Measurements from ENCODE around the gene RALGAPA2. TPM values are rescaled to one million over a fixed set of nuclear protein-coding genes. Genes with fewer than 3 reads are reported as not detected.
A peak's percentile ranks its signal among the peaks of the same experiment; 100 is the strongest.

The RALGAPA2 gene
- total and polyA plus RNA-seq, 5 donors from 2014 or later, result 4.7 to 28.8 (median 6.2) TPM

GRCh38 chr20:20404633-20405032, 307.8 kb downstream of the RALGAPA2 start:
- DNase-seq (peak in 1 of 3 donors; percentile 12), ATAC-seq (ENCODE audit: low read depth in 2 of 2) (no peak)
- peaks cover 0 to 2% (median 0%) of the 10 kb centered on the region in 7 donors for H3K9me3 Mint-ChIP-seq
- peaks cover 0 to 3% (median 0%) of the 10 kb centered on the region in 4 donors for H3K4me1 Mint-ChIP-seq
- Histone ChIP-seq H3K4me1 (ENCODE audit: control insufficient read depth, insufficient read depth, low read length, poor library complexity, severe bottlenecking) (no peaks in the 10 kb centered on the region), H3K27me3 (ENCODE audit: control insufficient read depth, insufficient read depth, low read length) (no peaks in the 10 kb centered on the region), H3K4me3 (ENCODE audit: low read depth, low read length) (no peak overlapping the region), H3K36me3 (ENCODE audit: control insufficient read depth, insufficient read depth, low read length) (no peaks in the 10 kb centered on the region), H3K9me3 (ENCODE audit: control insufficient read depth in 2 of 2, low read length in 2 of 2) (no peaks in the 10 kb centered on the region), H3K27ac (ENCODE audit: insufficient read depth, low read length, poor library complexity, severe bottlenecking) (no peak overlapping the region)
- H3K27me3 Mint-ChIP-seq, result no peaks in the 10 kb centered on the region
- peaks cover 23% of the 10 kb centered on the region for H3K36me3 Mint-ChIP-seq
- H3K4me3 Mint-ChIP-seq, result no peak overlapping the region
- H3K27ac Mint-ChIP-seq, result no peak overlapping the region

- Mint-ChIP-seq H3K9me3 (peaks cover 0 to 2% (median 0%) of the 10 kb centered on the region in 7 donors), H3K27me3 (no peaks in the 10 kb centered on the region), H3K36me3 (peaks cover 28% of the 10 kb centered on the region), H3K4me3 (no peak overlapping the region), H3K4me1 (peaks cover 0 to 3% (median 0%) of the 10 kb centered on the region in 4 donors), H3K27ac (peak overlapping the region in 1 of 3 donors; percentile 35)
- no peak overlapping the region for H3K4me3 ChIP-seq (ENCODE audit: low read depth, low read length)
- H3K27ac ChIP-seq (ENCODE audit: insufficient read depth, low read length, poor library complexity, severe bottlenecking), result no peak overlapping the region
- no peaks in the 10 kb centered on the region for H3K36me3 ChIP-seq (ENCODE audit: control insufficient read depth, insufficient read depth, low read length)
- H3K27me3 ChIP-seq (ENCODE audit: control insufficient read depth, insufficient read depth, low read length), result no peaks in the 10 kb centered on the region
- ATAC-seq (ENCODE audit: low read depth in 2 of 2) (no peak), DNase-seq (no peak)
- H3K4me1 ChIP-seq (ENCODE audit: control insufficient read depth, insufficient read depth, low read length, poor library complexity, severe bottlenecking), result no peaks in the 10 kb centered on the region
- H3K9me3 ChIP-seq (ENCODE audit: control insufficient read depth in 2 of 2, low read length in 2 of 2), result no peaks in the 10 kb centered on the region
These were observed 310.5 kb downstream of the RALGAPA2 start for GRCh38 chr20:20401991-20402390.

GRCh38 chr20:20399531-20400500, 312.6 kb downstream of the RALGAPA2 start:
- no peaks in the 10 kb centered on the region for H3K27me3 Mint-ChIP-seq
- H3K4me1 ChIP-seq (ENCODE audit: control insufficient read depth, insufficient read depth, low read length, poor library complexity, severe bottlenecking), result no peaks in the 10 kb centered on the region
- H3K4me3 ChIP-seq (ENCODE audit: low read depth, low read length), result no peak overlapping the region
- H3K27me3 ChIP-seq (ENCODE audit: control insufficient read depth, insufficient read depth, low read length), result no peaks in the 10 kb centered on the region
- no peaks in the 10 kb centered on the region for H3K36me3 ChIP-seq (ENCODE audit: control insufficient read depth, insufficient read depth, low read length)
- peaks cover 26% of the 10 kb centered on the region for H3K36me3 Mint-ChIP-seq
- no peak overlapping the region for H3K27ac ChIP-seq (ENCODE audit: insufficient read depth, low read length, poor library complexity, severe bottlenecking)
- ATAC-seq (ENCODE audit: low read depth in 2 of 2), result no peak
- H3K4me1 Mint-ChIP-seq, result no peaks in the 10 kb centered on the region
- DNase-seq, result no peak
- no peak overlapping the region for H3K4me3 Mint-ChIP-seq
- peaks cover 0 to 2% (median 0%) of the 10 kb centered on the region in 7 donors for H3K9me3 Mint-ChIP-seq
- no peaks in the 10 kb centered on the region for H3K9me3 ChIP-seq (ENCODE audit: control insufficient read depth in 2 of 2, low read length in 2 of 2)
- H3K27ac Mint-ChIP-seq, result no peak overlapping the region

GRCh38 chr20:20398123-20398522, 314.3 kb downstream of the RALGAPA2 start:
- Mint-ChIP-seq H3K27me3 (no peaks in the 10 kb centered on the region), H3K27ac (no peak overlapping the region), H3K4me3 (no peak overlapping the region), H3K36me3 (peaks cover 33% of the 10 kb centered on the region), H3K4me1 (no peaks in the 10 kb centered on the region), H3K9me3 (no peaks in the 10 kb centered on the region)
- ATAC-seq (ENCODE audit: low read depth in 2 of 2) (no peak), DNase-seq (no peak)
- Histone ChIP-seq H3K36me3 (ENCODE audit: control insufficient read depth, insufficient read depth, low read length) (peaks cover under 1% of the 10 kb centered on the region), H3K27me3 (ENCODE audit: control insufficient read depth, insufficient read depth, low read length) (no peaks in the 10 kb centered on the region), H3K27ac (ENCODE audit: insufficient read depth, low read length, poor library complexity, severe bottlenecking) (no peak overlapping the region), H3K4me3 (ENCODE audit: low read depth, low read length) (no peak overlapping the region), H3K4me1 (ENCODE audit: control insufficient read depth, insufficient read depth, low read length, poor library complexity, severe bottlenecking) (no peaks in the 10 kb centered on the region), H3K9me3 (ENCODE audit: control insufficient read depth in 2 of 2, low read length in 2 of 2) (no peaks in the 10 kb centered on the region)

- no peak overlapping the region for H3K27ac Mint-ChIP-seq
- H3K27me3 Mint-ChIP-seq, result no peaks in the 10 kb centered on the region
These were observed 315.6 kb downstream of the RALGAPA2 start for GRCh38 chr20:20396794-20397193.

GRCh38 chr20:20395903-20396568, 316.4 kb downstream of the RALGAPA2 start:
- Mint-ChIP-seq H3K4me3 (no peak overlapping the region), H3K9me3 (no peaks in the 10 kb centered on the region), H3K4me1 (no peaks in the 10 kb centered on the region), H3K27ac (no peak overlapping the region), H3K36me3 (peaks cover 39% of the 10 kb centered on the region), H3K27me3 (no peaks in the 10 kb centered on the region)
- peaks cover 6% of the 10 kb centered on the region for H3K36me3 ChIP-seq (ENCODE audit: control insufficient read depth, insufficient read depth, low read length)
- ATAC-seq (ENCODE audit: low read depth in 2 of 2), result no peak
- no peak for DNase-seq
- H3K27ac ChIP-seq (ENCODE audit: insufficient read depth, low read length, poor library complexity, severe bottlenecking), result no peak overlapping the region
- H3K27me3 ChIP-seq (ENCODE audit: control insufficient read depth, insufficient read depth, low read length), result no peaks in the 10 kb centered on the region
- no peaks in the 10 kb centered on the region for H3K4me1 ChIP-seq (ENCODE audit: control insufficient read depth, insufficient read depth, low read length, poor library complexity, severe bottlenecking)
- H3K9me3 ChIP-seq (ENCODE audit: control insufficient read depth in 2 of 2, low read length in 2 of 2), result no peaks in the 10 kb centered on the region
- H3K4me3 ChIP-seq (ENCODE audit: low read depth, low read length), result no peak overlapping the region

More at GRCh38 chr20:20396794-20397193, 315.6 kb downstream of the RALGAPA2 start:
- DNase-seq, result no peak
- no peak for ATAC-seq (ENCODE audit: low read depth in 2 of 2)
- Mint-ChIP-seq H3K4me3 (no peak overlapping the region), H3K36me3 (peaks cover 39% of the 10 kb centered on the region), H3K9me3 (no peaks in the 10 kb centered on the region), H3K4me1 (no peaks in the 10 kb centered on the region)
- Histone ChIP-seq H3K36me3 (ENCODE audit: control insufficient read depth, insufficient read depth, low read length) (peaks cover 6% of the 10 kb centered on the region), H3K27ac (ENCODE audit: insufficient read depth, low read length, poor library complexity, severe bottlenecking) (no peak overlapping the region), H3K9me3 (ENCODE audit: control insufficient read depth in 2 of 2, low read length in 2 of 2) (no peaks in the 10 kb centered on the region), H3K4me3 (ENCODE audit: low read depth, low read length) (no peak overlapping the region), H3K4me1 (ENCODE audit: control insufficient read depth, insufficient read depth, low read length, poor library complexity, severe bottlenecking) (no peaks in the 10 kb centered on the region), H3K27me3 (ENCODE audit: control insufficient read depth, insufficient read depth, low read length) (no peaks in the 10 kb centered on the region)

GRCh38 chr20:20395087-20395486, 317.4 kb downstream of the RALGAPA2 start:
- Mint-ChIP-seq H3K9me3 (no peaks in the 10 kb centered on the region), H3K27ac (peak overlapping the region in 1 of 3 donors; percentile 54), H3K4me3 (no peak overlapping the region), H3K27me3 (no peaks in the 10 kb centered on the region), H3K36me3 (peaks cover 36% of the 10 kb centered on the region), H3K4me1 (no peaks in the 10 kb centered on the region)
- no peak for ATAC-seq (ENCODE audit: low read depth in 2 of 2)
- H3K27ac ChIP-seq (ENCODE audit: insufficient read depth, low read length, poor library complexity, severe bottlenecking), result no peak overlapping the region
- peaks cover 6% of the 10 kb centered on the region for H3K36me3 ChIP-seq (ENCODE audit: control insufficient read depth, insufficient read depth, low read length)
- H3K9me3 ChIP-seq (ENCODE audit: control insufficient read depth in 2 of 2, low read length in 2 of 2), result no peaks in the 10 kb centered on the region
- no peak for DNase-seq
- no peak overlapping the region for H3K4me3 ChIP-seq (ENCODE audit: low read depth, low read length)
- no peaks in the 10 kb centered on the region for H3K27me3 ChIP-seq (ENCODE audit: control insufficient read depth, insufficient read depth, low read length)
- no peaks in the 10 kb centered on the region for H3K4me1 ChIP-seq (ENCODE audit: control insufficient read depth, insufficient read depth, low read length, poor library complexity, severe bottlenecking)

Data from CD4-positive, CD25-positive, alpha-beta regulatory T cell (primary cell).